ENCODE measurements around the gene GNG11. TPM values are rescaled to one million over a fixed set of nuclear protein-coding genes. Genes with fewer than 3 reads are reported as not detected.

Gene GNG11
- total RNA-seq, 1 donor, result 7.6 TPM

- Histone ChIP-seq H3K4me1 (ENCODE audit: insufficient read depth, low read length) (peaks cover 8% of the 10 kb centered on the region), H3K27ac (ENCODE audit: low read depth, low read length) (no peak overlapping the region), H3K4me2 (ENCODE audit: insufficient read depth, low read length) (no peak overlapping the region), H3K4me3 (ENCODE audit: insufficient read depth, low read length) (no peak overlapping the region), H2AFZ (ENCODE audit: low read length) (no peak overlapping the region), H3K9me3 (ENCODE audit: low read depth, low read length) (no peaks in the 10 kb centered on the region), H3K27me3 (ENCODE audit: insufficient read depth, low read length) (no peaks in the 10 kb centered on the region), H3K36me3 (ENCODE audit: insufficient read depth, low read length) (no peaks in the 10 kb centered on the region), H4K20me1 (ENCODE audit: insufficient read depth, low read length) (no peaks in the 10 kb centered on the region), H3K79me2 (ENCODE audit: insufficient read depth, low read length) (peaks cover 2% of the 10 kb centered on the region)
- DNase-seq (ENCODE audit: insufficient read length, low spot score, missing footprints), result peak; percentile 80
- TF ChIP-seq, protein P1, sequence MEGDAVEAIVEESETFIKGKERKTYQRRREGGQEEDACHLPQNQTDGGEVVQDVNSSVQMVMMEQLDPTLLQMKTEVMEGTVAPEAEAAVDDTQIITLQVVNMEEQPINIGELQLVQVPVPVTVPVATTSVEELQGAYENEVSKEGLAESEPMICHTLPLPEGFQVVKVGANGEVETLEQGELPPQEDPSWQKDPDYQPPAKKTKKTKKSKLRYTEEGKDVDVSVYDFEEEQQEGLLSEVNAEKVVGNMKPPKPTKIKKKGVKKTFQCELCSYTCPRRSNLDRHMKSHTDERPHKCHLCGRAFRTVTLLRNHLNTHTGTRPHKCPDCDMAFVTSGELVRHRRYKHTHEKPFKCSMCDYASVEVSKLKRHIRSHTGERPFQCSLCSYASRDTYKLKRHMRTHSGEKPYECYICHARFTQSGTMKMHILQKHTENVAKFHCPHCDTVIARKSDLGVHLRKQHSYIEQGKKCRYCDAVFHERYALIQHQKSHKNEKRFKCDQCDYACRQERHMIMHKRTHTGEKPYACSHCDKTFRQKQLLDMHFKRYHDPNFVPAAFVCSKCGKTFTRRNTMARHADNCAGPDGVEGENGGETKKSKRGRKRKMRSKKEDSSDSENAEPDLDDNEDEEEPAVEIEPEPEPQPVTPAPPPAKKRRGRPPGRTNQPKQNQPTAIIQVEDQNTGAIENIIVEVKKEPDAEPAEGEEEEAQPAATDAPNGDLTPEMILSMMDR (IDR thresholded peaks at IDR 0.05; ENCODE audit: extremely low read depth, low read depth, low read length), result no peak
These were observed 27.1 kb upstream of the GNG11 start for GRCh38 chr7:93894426-93894825.

GRCh38 chr7:93894966-93895640 is 26.4 kb upstream of the GNG11 start:
- no peak overlapping the region for H3K4me3 ChIP-seq (ENCODE audit: insufficient read depth, low read length)
- DNase-seq (ENCODE audit: insufficient read length, low spot score, missing footprints), result peak; percentile 22
- H4K20me1 ChIP-seq (ENCODE audit: insufficient read depth, low read length), result no peaks in the 10 kb centered on the region
- H3K27me3 ChIP-seq (ENCODE audit: insufficient read depth, low read length), result no peaks in the 10 kb centered on the region
- TF ChIP-seq, protein P1 (IDR thresholded peaks at IDR 0.05; ENCODE audit: extremely low read depth, low read depth, low read length), result no peak
- no peak overlapping the region for H3K27ac ChIP-seq (ENCODE audit: low read depth, low read length)
- H3K9me3 ChIP-seq (ENCODE audit: low read depth, low read length), result no peaks in the 10 kb centered on the region
- no peak overlapping the region for H2AFZ ChIP-seq (ENCODE audit: low read length)
- H3K4me2 ChIP-seq (ENCODE audit: insufficient read depth, low read length), result no peak overlapping the region
- peaks cover under 1% of the 10 kb centered on the region for H3K79me2 ChIP-seq (ENCODE audit: insufficient read depth, low read length)
- peaks cover 4% of the 10 kb centered on the region for H3K4me1 ChIP-seq (ENCODE audit: insufficient read depth, low read length)
- H3K36me3 ChIP-seq (ENCODE audit: insufficient read depth, low read length), result no peaks in the 10 kb centered on the region

- TF ChIP-seq, protein P1 (IDR thresholded peaks at IDR 0.05; ENCODE audit: extremely low read depth, low read depth, low read length), result no peak
- Histone ChIP-seq H2AFZ (ENCODE audit: low read length) (no peak overlapping the region), H3K79me2 (ENCODE audit: insufficient read depth, low read length) (no peaks in the 10 kb centered on the region), H3K27me3 (ENCODE audit: insufficient read depth, low read length) (no peaks in the 10 kb centered on the region), H4K20me1 (ENCODE audit: insufficient read depth, low read length) (no peaks in the 10 kb centered on the region), H3K27ac (ENCODE audit: low read depth, low read length) (no peak overlapping the region), H3K4me2 (ENCODE audit: insufficient read depth, low read length) (no peak overlapping the region), H3K4me3 (ENCODE audit: insufficient read depth, low read length) (no peak overlapping the region), H3K9me3 (ENCODE audit: low read depth, low read length) (no peaks in the 10 kb centered on the region), H3K4me1 (ENCODE audit: insufficient read depth, low read length) (no peaks in the 10 kb centered on the region), H3K36me3 (ENCODE audit: insufficient read depth, low read length) (no peaks in the 10 kb centered on the region)
- DNase-seq (ENCODE audit: insufficient read length, low spot score, missing footprints), result no peak
These were observed 25.5 kb upstream of the GNG11 start for GRCh38 chr7:93895859-93896600.

DNA sequence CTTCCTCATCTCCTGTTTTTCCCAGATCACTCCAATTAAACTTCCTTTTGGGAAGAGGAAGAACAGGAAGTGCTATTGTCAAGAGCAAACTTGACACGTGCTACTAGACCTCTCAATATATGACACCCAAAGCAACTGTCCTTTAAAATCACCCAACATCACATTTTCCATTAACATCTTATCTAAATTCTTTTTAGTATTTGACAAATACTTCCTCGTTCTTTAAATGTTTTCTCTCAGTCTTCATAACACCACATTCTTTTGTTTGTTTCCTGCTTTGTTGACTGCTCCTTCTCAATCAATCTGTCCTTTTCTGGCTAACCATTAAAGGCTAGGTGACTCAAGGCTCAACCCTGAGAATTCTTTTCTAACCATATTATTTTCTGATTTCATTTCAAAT is 23.9 kb upstream of the GNG11 start:
- Histone ChIP-seq H3K4me2 (ENCODE audit: insufficient read depth, low read length) (no peak overlapping the region), H3K27me3 (ENCODE audit: insufficient read depth, low read length) (no peaks in the 10 kb centered on the region), H3K9me3 (ENCODE audit: low read depth, low read length) (no peaks in the 10 kb centered on the region), H3K4me3 (ENCODE audit: insufficient read depth, low read length) (no peak overlapping the region), H3K4me1 (ENCODE audit: insufficient read depth, low read length) (no peaks in the 10 kb centered on the region), H3K27ac (ENCODE audit: low read depth, low read length) (no peak overlapping the region), H3K79me2 (ENCODE audit: insufficient read depth, low read length) (no peaks in the 10 kb centered on the region), H2AFZ (ENCODE audit: low read length) (no peak overlapping the region), H3K36me3 (ENCODE audit: insufficient read depth, low read length) (no peaks in the 10 kb centered on the region), H4K20me1 (ENCODE audit: insufficient read depth, low read length) (no peaks in the 10 kb centered on the region)
- DNase-seq (ENCODE audit: insufficient read length, low spot score, missing footprints), result no peak
- TF ChIP-seq, protein P1 (IDR thresholded peaks at IDR 0.05; ENCODE audit: extremely low read depth, low read depth, low read length), result no peak
